Stimulated activated effector memory CD8-positive, alpha-beta T cell treated with anti-CD3 and anti-CD28 coated beads, Interleukin-12 subunit alpha, Interleukin-12 subunit beta, amount 100 ng/mL, for 72 hours (primary cell): ENCODE results near the gene ZCCHC14.

ENCODE experiments used
- ATAC-seq: fragments of 150-1000 bp; cut with Tn5 transposase; 2 replicates; pipeline ENCODE4 v1.10.0; 2021
- DNase-seq, 2 donors: peaks; one replicate each; pipeline ENCODE4 v3.0.0; 2021 to 2022; ENCODE audit warnings: low spot score in 2 of 2
- H3K27ac Mint-ChIP-seq: one replicate; pipeline ENCODE4 v1.8.0; 2022; ENCODE audit warnings: mild to moderate bottlenecking, mixed read lengths
- H3K36me3 Mint-ChIP-seq: one replicate; pipeline ENCODE4 v1.8.0; 2022; ENCODE audit warnings: mild to moderate bottlenecking, mixed read lengths
- H3K4me1 Mint-ChIP-seq: one replicate; pipeline ENCODE4 v1.8.0; 2022; ENCODE audit warnings: mixed read lengths
- H3K4me3 Mint-ChIP-seq: one replicate; pipeline ENCODE4 v1.8.0; 2022; ENCODE audit warnings: mild to moderate bottlenecking, mixed read lengths
- H3K9me3 Mint-ChIP-seq: one replicate; pipeline ENCODE4 v1.8.0; 2022; ENCODE audit warnings: mixed read lengths

The ZCCHC14 gene

DNA sequence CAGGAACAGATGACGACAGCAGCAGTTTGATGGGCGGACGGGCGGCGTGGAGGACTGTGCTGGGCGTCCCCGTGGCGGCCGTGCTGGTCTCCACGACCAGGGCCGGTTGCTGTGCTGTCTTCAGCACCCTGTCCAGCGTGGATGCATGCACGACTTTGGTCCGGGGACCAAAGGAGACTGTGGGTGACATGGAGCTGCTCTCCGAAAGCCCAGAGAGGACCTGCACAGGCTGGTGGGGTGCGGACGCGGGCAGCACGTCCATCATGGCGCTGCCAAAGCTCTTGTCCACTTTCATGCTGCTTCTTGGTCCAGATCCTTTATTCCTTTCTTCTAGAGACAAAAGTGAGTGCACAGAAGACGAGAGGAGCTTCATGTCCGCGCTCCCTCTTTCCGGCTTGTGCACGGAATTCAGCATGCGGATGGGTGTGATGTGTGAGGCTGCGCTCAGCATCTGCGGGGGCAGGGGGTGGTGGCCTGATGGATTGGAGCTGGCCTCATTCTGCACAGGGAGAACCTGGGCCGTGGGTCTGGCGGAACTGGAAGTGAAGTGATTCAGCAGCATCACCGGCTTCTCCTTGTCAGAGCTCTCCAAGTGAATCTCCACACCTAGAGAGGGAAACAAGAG, 80.3 kb downstream of the ZCCHC14 start:
- H3K4me1 Mint-ChIP-seq = peaks cover 11% of the 10 kb centered on the region
- ATAC-seq (no peak), DNase-seq (no peak)
- H3K27ac Mint-ChIP-seq = no peak overlapping the region
- peaks cover 55% of the 10 kb centered on the region for H3K36me3 Mint-ChIP-seq
- H3K9me3 Mint-ChIP-seq = no peaks in the 10 kb centered on the region
- no peak overlapping the region for H3K4me3 Mint-ChIP-seq

DNA sequence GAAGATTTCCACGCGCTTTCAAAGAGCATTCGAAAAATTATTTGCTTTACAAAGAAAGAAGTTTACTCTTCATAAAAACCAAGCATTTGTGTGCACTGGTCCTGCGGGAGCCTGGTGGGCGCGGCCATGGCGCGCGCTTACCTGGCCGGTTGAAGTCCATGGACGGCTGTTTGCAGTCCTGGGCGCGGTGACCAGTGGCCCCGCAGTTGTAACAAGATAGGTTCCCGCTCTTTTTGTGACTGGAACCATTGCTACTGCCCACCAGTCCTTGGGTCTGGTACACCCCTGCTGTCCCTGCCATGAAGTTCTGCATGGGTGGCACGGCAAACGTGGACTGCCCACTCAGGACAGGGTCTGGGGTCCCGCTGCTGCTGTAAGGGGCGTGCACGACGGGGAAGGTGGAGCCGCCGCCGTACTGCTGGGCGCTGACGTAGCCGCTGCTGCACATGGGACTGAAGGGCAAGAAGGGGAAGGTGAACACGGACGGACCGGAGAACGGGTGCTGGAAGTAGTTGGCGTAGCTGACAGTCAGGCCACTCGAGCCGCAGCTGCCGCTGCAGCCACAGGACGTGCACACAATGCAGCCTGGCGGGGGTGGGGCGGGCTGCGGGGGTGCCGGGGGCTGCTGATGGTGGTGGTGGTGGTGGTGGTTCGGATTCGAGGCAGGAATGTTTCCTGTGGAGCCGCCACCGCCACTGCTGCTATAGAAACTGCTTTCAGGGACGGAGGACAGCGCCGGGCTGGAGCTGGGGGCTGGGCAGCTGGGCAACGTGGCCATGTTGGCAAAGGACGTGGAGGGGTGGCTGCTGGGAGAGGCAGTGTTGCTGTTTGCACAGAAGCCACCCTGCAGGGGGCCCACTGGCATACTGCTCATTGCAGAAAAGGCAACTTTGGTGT, 81.2 kb downstream of the ZCCHC14 start:
- Mint-ChIP-seq H3K36me3 (peaks cover 57% of the 10 kb centered on the region), H3K4me1 (peaks cover 14% of the 10 kb centered on the region)

GRCh38 chr16:87410968-87411367, 81.9 kb downstream of the ZCCHC14 start:
- H3K36me3 Mint-ChIP-seq = peaks cover 60% of the 10 kb centered on the region
- DNase-seq = no peak
- no peak overlapping the region for H3K27ac Mint-ChIP-seq
- no peaks in the 10 kb centered on the region for H3K9me3 Mint-ChIP-seq
- H3K4me1 Mint-ChIP-seq = peaks cover 14% of the 10 kb centered on the region
- no peak overlapping the region for H3K4me3 Mint-ChIP-seq
- ATAC-seq = no peak

More for the DNA sequence above, 81.2 kb downstream of the ZCCHC14 start:
- no peak overlapping the region for H3K4me3 Mint-ChIP-seq
- no peak for ATAC-seq
- no peak overlapping the region for H3K27ac Mint-ChIP-seq
- no peaks in the 10 kb centered on the region for H3K9me3 Mint-ChIP-seq
- DNase-seq = no peak

DNA sequence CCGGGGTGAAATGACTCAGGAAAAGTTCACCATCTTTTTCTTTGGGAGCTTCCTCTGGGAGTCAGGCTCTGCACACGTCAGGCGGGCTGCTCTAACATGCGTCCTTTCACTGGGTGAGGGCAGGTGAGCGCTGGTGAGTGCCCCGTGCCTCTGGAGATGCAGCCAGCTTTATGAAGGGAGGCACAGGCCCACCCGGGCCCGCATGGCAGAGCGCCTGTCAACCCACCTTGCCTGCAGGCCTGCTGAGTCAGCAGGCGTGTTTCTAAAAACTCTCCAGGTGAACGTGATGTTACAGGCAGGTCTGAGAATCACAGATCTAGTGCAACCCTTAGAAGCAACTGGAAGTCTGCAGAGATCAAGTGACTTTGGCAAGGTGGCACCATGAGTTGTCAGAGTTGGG, 82.3 kb downstream of the ZCCHC14 start:
- Mint-ChIP-seq H3K4me3 (no peak overlapping the region), H3K36me3 (peaks cover 60% of the 10 kb centered on the region)

GRCh38 chr16:87409781-87410180, 83.0 kb downstream of the ZCCHC14 start:
- Mint-ChIP-seq H3K4me1 (peaks cover 14% of the 10 kb centered on the region), H3K36me3 (peaks cover 64% of the 10 kb centered on the region), H3K4me3 (no peak overlapping the region), H3K9me3 (no peaks in the 10 kb centered on the region), H3K27ac (no peak overlapping the region)
- DNase-seq = no peak
- ATAC-seq = no peak

More for the DNA sequence above, 82.3 kb downstream of the ZCCHC14 start:
- ATAC-seq (no peak), DNase-seq (no peak)
- H3K4me1 Mint-ChIP-seq = peaks cover 14% of the 10 kb centered on the region
- H3K27ac Mint-ChIP-seq = no peak overlapping the region
- no peaks in the 10 kb centered on the region for H3K9me3 Mint-ChIP-seq

DNA sequence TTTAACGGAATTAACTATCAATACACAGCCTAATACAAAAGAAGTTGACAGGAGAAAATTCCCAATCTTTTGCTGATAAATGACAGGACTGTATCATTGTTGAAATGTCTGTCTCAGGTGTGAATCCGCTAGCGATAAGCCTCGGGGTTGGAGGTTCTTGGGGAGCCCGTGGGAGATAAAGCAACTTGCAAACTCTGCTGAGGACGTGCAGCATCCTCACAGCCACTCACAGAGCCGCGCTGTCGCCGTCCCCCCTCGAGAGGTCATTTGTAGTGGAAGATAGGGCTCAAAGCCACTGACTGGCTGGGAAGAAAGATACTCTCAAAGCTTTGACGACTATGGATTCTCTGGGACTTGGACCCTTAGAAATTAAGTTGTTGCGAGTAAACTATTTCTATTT, 83.7 kb downstream of the ZCCHC14 start:
- Mint-ChIP-seq H3K4me3 (no peak overlapping the region), H3K9me3 (no peaks in the 10 kb centered on the region), H3K36me3 (peaks cover 70% of the 10 kb centered on the region), H3K4me1 (peaks cover 14% of the 10 kb centered on the region), H3K27ac (no peak overlapping the region)
- no peak for DNase-seq
- no peak for ATAC-seq

- Mint-ChIP-seq H3K9me3 (no peaks in the 10 kb centered on the region), H3K4me1 (peaks cover 8% of the 10 kb centered on the region), H3K36me3 (peaks cover 72% of the 10 kb centered on the region), H3K27ac (no peak overlapping the region), H3K4me3 (no peak overlapping the region)
- peak; percentile 74 for ATAC-seq
- DNase-seq = no peak
Observed at GRCh38 chr16:87407511-87408112, 85.2 kb downstream of the ZCCHC14 start.

DNA sequence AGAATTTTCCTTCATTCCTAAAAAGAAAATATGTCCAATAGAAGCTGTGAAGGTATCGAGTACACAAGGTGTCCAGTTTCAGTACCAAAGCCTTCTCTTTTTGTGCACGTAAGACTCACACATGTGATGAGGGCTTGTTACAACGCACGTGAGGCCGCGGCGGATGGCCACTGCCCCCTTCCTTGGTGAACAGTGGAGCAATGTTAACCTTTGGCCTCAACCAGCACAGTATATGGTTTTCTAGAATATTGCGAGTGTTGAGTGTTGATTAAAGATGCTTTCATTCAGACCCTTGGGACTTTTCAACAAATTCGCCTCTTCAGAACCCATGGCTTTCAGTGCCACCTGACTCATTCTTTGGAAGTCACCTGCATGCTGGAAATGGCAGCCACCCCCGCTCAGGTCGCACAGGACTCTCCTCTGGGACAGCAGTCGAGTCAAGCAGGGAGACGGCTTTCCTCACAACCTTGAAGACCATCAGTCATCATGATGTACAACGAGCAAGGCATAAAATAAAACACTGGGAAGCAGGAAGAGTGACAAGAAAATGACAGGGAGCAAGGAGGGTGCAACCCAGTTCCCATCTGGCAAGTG, 86.2 kb downstream of the ZCCHC14 start:
- peaks cover 74% of the 10 kb centered on the region for H3K36me3 Mint-ChIP-seq
- H3K4me3 Mint-ChIP-seq = no peak overlapping the region
- H3K4me1 Mint-ChIP-seq = peaks cover 8% of the 10 kb centered on the region
- no peak overlapping the region for H3K27ac Mint-ChIP-seq
- H3K9me3 Mint-ChIP-seq = no peaks in the 10 kb centered on the region
- DNase-seq = no peak
- no peak for ATAC-seq

DNA sequence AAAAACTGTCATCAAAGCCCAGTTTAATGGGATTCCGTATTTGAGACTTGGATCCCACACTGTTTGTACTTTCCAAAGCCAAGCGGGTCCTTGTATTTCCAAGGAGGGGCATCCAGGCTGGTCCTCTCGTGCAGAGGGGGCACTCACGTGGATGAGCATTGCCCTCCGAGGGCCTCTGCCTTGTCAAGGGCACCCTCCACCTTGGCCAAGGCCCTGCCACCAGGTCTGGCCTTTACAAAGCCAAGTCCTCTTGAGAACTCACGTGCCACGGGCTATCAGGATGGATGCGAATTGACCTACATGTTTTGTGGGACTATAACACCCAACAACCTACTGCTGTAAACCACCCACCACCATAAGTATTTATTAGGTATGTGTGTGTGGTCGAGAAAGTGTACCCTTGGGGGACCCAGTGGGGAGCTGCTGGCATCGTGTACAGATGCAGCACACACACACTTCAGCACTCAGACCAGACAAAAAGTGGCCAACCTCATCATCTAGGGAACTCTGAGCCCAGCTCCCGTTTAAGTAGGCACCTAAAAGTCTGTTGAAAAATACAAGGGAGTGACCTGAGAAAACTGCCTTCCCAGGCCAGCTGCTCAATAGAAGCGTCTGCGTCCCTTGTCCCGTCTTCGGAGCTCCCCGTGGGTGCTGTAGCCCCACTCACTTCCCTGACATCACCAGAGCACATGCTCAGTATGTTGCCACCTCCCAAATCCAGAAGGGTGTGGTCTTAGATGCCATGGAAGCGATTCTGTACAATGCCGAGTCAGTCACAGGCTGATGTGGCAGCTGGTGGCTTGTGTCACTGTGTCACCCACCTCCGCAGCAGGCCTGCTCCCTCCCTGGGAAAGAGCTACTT, 87.8 kb downstream of the ZCCHC14 start:
- Mint-ChIP-seq H3K27ac (peak overlapping the region; percentile 60), H3K4me3 (no peak overlapping the region), H3K36me3 (peaks cover 83% of the 10 kb centered on the region), H3K4me1 (peaks cover 8% of the 10 kb centered on the region), H3K9me3 (no peaks in the 10 kb centered on the region)
- no peak for ATAC-seq
- DNase-seq = no peak

- ATAC-seq (no peak), DNase-seq (no peak)
- Mint-ChIP-seq H3K27ac (no peak overlapping the region), H3K9me3 (no peaks in the 10 kb centered on the region), H3K4me3 (no peak overlapping the region), H3K36me3 (peaks cover 82% of the 10 kb centered on the region), H3K4me1 (peaks cover 27% of the 10 kb centered on the region)
Observed at GRCh38 chr16:87395181-87395842, 97.5 kb downstream of the ZCCHC14 start.

GRCh38 chr16:87393680-87394055, 99.2 kb downstream of the ZCCHC14 start:
- Mint-ChIP-seq H3K9me3 (no peaks in the 10 kb centered on the region), H3K27ac (peak overlapping the region; percentile 87), H3K36me3 (peaks cover 66% of the 10 kb centered on the region), H3K4me3 (peak overlapping the region; percentile 83), H3K4me1 (peaks cover 33% of the 10 kb centered on the region)
- DNase-seq (no peak), ATAC-seq (no peak)

GRCh38 chr16:87392821-87393679, 99.8 kb downstream of the ZCCHC14 start:
- peaks cover 66% of the 10 kb centered on the region for H3K36me3 Mint-ChIP-seq
- peak overlapping the region; percentile 83 for H3K4me3 Mint-ChIP-seq
- peaks cover 39% of the 10 kb centered on the region for H3K4me1 Mint-ChIP-seq
- ATAC-seq (no peak), DNase-seq (peak; percentile 34 to 78)
- H3K9me3 Mint-ChIP-seq = no peaks in the 10 kb centered on the region
- peak overlapping the region; percentile 87 for H3K27ac Mint-ChIP-seq

- Mint-ChIP-seq H3K4me1 (peaks cover 48% of the 10 kb centered on the region), H3K36me3 (peaks cover 61% of the 10 kb centered on the region)
Observed at GRCh38 chr16:87391950-87392820, 100.6 kb downstream of the ZCCHC14 start, which contains the start of gene MAP1LC3B. Gene MAP1LC3B (plus strand): TSS chr16:87392336. CDS start chr16:87392428, 92 bp downstream.

More at GRCh38 chr16:87391950-87392820, 100.6 kb downstream of the ZCCHC14 start, which contains the start of gene MAP1LC3B:
- peak within 1 kb of the TSS; percentile 96 for H3K27ac Mint-ChIP-seq
- DNase-seq (peak; percentile 99 to 100), ATAC-seq (peak; percentile 77)
- peak within 1 kb of the TSS; percentile 83 for H3K4me3 Mint-ChIP-seq
- H3K9me3 Mint-ChIP-seq = no peaks in the 10 kb centered on the region
